Central memory CD8-positive, alpha-beta T cell (primary cell): Measurements from ENCODE around the gene SHROOM3.

Source experiments
- ATAC-seq: fragments of 150-1000 bp; cut with Tn5 transposase; replicated peaks from 2 replicates; pipeline ENCODE4 v1.10.0; 2022; ENCODE audit warnings: mild to moderate bottlenecking, moderate FRiP score, moderate number of reproducible peaks; ENCODE audit not compliant: poor library complexity, severe bottlenecking; ENCODE audit errors: extremely low read depth
- DNase-seq, 2 donors: peaks; one replicate each; pipeline ENCODE4 v3.0.0; 2021; ENCODE audit warnings: low spot score in 2 of 2
- H3K27ac Mint-ChIP-seq: one replicate; pipeline ENCODE4 v1.8.0; 2022; ENCODE audit warnings: low read depth, mild to moderate bottlenecking, moderate library complexity, mixed read lengths
- H3K27me3 Mint-ChIP-seq: one replicate; pipeline ENCODE4 v1.8.0; 2022; ENCODE audit warnings: mixed read lengths
- H3K36me3 Mint-ChIP-seq: one replicate; pipeline ENCODE4 v1.8.0; 2022; ENCODE audit warnings: mild to moderate bottlenecking, moderate library complexity, mixed read lengths; ENCODE audit not compliant: insufficient read depth
- H3K4me1 Mint-ChIP-seq: one replicate; pipeline ENCODE4 v1.8.0; 2022; ENCODE audit warnings: mixed read lengths
- H3K4me3 Mint-ChIP-seq: one replicate; pipeline ENCODE4 v1.8.0; 2022; ENCODE audit warnings: mild to moderate bottlenecking, moderate library complexity, mixed read lengths
- H3K9me3 Mint-ChIP-seq: one replicate; pipeline ENCODE4 v1.8.0; 2022; ENCODE audit warnings: mixed read lengths

Gene SHROOM3

DNA sequence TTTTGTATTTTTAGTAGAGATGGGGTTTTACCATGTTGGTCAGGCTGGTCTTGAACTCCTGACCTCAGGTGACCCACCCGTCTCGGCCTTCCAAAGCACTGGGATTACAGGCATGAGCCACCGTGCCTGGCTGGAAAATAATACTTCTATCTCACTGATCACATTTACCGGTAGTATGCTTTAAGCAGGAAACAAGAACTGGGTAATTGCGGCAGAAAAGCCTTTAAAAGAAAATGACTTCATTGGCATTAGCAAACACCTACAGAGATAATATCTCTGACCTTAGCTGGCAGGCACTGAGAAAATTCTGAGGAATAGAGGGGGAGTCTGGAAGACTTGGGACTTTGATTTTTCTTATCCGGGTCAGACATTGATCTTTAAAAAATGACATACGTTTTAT, 78.5 kb downstream of the SHROOM3 start:
- H3K4me3 Mint-ChIP-seq = no peak overlapping the region

DNA sequence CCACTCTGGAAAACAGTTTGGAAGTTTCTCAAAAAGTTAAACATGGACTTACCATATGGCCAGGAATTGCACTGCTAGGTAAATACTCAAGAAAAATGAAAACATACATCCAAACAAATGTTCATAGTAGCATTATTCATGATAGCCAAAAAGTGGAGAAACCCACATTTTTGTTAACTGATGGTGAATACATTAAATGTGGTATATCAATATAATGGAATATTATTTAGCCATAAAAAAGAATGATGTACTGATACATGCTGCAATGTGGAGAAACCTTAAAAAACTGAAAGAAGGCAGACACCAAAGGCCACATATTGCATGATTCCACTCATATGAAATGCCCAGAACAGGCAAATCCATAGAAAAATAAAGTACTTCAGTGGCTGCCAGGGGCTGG, 79.1 kb downstream of the SHROOM3 start:
- ATAC-seq (no peak), DNase-seq (no peak)

More for the DNA sequence above, 78.5 kb downstream of the SHROOM3 start:
- Mint-ChIP-seq H3K36me3 (no peaks in the 10 kb centered on the region), H3K9me3 (no peaks in the 10 kb centered on the region), H3K4me1 (no peaks in the 10 kb centered on the region), H3K27ac (no peak overlapping the region), H3K27me3 (peaks cover 21% of the 10 kb centered on the region)
- no peak for DNase-seq
- ATAC-seq = no peak

DNA sequence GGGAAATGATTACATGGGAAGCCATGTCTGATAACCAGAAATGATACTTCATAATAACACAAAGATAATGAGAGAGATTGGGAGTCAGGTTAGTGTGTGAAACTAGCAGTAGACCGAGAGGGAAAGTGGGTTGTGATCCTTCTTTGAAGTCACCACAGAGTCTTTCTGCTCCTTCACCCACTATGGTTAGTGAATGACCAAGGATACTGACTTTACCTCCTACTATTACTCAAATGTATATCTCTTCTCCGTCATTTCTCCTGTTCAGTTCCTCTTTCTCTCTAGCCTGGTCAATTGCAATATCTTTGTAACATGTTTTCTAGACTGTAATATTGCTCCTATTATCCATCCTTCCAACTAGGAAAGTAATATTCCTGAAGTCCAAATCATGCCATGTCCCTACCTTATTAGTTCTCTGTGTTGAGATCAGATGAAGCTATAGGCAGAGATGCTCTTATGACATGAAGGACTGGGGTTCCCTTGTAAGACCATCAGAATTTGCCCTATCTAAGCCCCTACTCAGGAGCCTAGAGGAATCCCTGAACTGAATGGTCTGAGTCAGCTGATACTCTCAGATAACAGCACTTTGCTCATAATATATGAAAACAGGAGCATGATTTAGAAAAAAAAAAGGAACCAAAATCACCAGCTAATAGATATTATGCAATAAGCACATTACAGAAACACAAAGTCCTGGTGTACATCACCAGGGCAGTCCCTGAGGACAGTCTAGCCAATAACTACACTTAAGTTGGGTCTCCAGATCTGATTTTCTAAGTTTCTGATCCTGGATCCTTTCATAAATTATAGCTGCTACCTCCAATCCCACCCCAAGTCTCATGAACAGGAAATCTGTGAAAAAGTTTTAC, 81.2 kb downstream of the SHROOM3 start:
- ATAC-seq = no peak
- H3K9me3 Mint-ChIP-seq = no peaks in the 10 kb centered on the region

More for the DNA sequence above, 79.1 kb downstream of the SHROOM3 start:
- Mint-ChIP-seq H3K27ac (no peak overlapping the region), H3K4me1 (no peaks in the 10 kb centered on the region), H3K36me3 (no peaks in the 10 kb centered on the region), H3K9me3 (no peaks in the 10 kb centered on the region), H3K27me3 (peaks cover 21% of the 10 kb centered on the region), H3K4me3 (no peak overlapping the region)

DNA sequence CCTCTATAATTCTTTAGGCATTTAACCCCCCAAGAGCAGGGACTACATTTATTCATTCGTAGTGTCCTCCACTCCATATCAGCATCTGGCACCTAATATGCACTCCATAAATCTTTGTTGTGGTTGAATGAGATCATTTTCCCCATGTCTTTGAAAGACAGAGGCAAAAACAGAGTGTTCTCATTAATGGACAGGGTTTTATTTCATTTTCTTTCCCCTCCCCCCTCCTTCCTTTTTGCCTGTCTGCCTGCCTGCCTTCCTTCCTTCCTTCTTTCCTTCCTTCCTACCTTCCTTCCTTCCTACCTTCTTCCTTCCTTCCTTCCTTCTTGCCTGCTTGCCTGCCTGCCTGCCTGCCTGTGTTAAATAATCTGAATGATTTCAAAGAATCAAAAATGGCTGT, 83.2 kb downstream of the SHROOM3 start:
- H3K36me3 Mint-ChIP-seq = no peaks in the 10 kb centered on the region
- no peaks in the 10 kb centered on the region for H3K4me1 Mint-ChIP-seq
- no peak for ATAC-seq
- H3K9me3 Mint-ChIP-seq = no peaks in the 10 kb centered on the region
- DNase-seq = no peak
- H3K27me3 Mint-ChIP-seq = peaks cover 5% of the 10 kb centered on the region
- no peak overlapping the region for H3K4me3 Mint-ChIP-seq
- H3K27ac Mint-ChIP-seq = no peak overlapping the region

More for the DNA sequence above, 81.2 kb downstream of the SHROOM3 start:
- Mint-ChIP-seq H3K4me3 (no peak overlapping the region), H3K27me3 (peaks cover 21% of the 10 kb centered on the region), H3K4me1 (no peaks in the 10 kb centered on the region), H3K27ac (no peak overlapping the region), H3K36me3 (no peaks in the 10 kb centered on the region)
- DNase-seq = no peak

DNA sequence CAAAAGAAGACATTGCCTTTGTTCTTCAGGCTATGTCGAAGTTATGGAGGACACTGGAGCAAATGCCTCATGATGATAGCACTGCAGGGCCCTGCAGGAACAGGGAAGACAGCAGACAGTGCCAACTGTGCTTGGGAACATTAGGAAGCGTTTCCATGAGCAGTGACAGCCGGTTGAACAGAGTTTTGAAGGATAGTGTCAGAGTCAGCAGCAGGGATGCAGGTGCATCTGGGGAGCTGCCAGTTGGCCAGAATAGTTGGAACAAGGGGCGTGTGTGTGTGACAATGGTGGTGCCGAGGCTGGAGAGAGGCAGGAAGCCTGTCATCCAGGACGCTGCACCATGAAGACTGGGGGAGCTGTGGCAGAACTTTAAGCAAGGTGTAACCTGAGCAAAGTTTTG, 88.6 kb downstream of the SHROOM3 start:
- Mint-ChIP-seq H3K27me3 (peaks cover 41% of the 10 kb centered on the region), H3K4me3 (no peak overlapping the region), H3K9me3 (no peaks in the 10 kb centered on the region), H3K4me1 (no peaks in the 10 kb centered on the region), H3K27ac (no peak overlapping the region), H3K36me3 (no peaks in the 10 kb centered on the region)
- ATAC-seq (no peak), DNase-seq (no peak)

DNA sequence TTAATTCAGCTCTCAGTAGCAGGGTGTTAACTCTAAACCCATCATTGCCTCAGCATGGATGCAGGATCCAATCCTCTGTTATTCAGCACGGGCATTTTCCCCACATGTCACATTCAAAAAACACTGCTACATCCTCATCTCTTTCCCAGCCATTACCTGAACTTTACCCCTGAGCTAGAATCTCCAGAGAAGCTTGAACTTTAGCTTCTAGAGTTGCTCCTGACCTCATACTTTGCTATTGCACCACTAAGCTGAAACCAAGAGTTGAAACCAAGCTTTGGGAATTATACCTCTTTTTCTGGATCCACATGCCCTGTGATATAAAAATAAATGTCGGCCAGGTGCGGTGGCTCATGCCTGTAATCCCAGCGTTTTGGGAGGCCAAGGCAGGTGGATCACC, 90.7 kb downstream of the SHROOM3 start:
- no peak for DNase-seq
- Mint-ChIP-seq H3K9me3 (no peaks in the 10 kb centered on the region), H3K27me3 (peaks cover 61% of the 10 kb centered on the region), H3K4me1 (no peaks in the 10 kb centered on the region), H3K36me3 (no peaks in the 10 kb centered on the region), H3K27ac (no peak overlapping the region), H3K4me3 (no peak overlapping the region)
- no peak for ATAC-seq

DNA sequence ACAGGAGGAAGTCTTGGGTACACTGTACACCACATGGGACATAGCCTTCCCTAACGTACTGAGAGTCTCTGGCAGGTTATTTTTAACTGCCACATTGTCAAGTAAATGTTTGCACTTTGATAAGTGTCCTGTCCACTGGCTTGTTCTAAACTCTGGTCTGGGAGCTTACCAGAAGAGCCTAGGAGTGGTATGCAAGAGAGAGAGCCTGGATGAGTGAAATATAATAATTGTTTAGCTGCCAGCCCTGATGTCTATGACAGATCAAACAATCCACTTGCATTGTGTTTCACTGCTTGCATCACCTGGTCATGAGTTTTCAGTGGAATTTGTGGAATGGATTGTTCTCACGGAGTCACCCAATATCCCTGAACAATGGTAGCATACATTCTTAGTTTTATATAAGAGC, 91.6 kb downstream of the SHROOM3 start:
- DNase-seq (no peak), ATAC-seq (no peak)
- Mint-ChIP-seq H3K27ac (no peak overlapping the region), H3K4me1 (no peaks in the 10 kb centered on the region), H3K27me3 (peaks cover 65% of the 10 kb centered on the region), H3K36me3 (no peaks in the 10 kb centered on the region), H3K9me3 (no peaks in the 10 kb centered on the region), H3K4me3 (no peak overlapping the region)

DNA sequence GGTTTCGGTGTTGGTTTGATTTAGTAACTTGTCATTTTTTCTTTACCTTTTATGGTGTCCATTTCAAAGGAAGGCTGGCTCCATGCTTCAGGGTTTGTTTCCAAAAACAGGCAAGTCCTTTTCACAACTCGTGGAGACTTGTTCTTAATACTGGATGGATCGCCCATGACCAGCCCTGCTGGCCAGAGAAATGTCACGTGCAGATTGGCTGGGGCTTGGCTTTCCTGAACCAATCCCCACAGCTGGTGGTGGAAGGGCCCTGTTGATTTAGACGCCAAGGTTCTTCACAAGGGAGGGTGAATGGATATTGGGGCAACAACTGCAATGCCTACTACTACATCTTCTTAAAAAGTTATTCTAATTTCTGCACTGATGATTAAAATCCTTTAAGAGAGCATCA, 92.6 kb downstream of the SHROOM3 start:
- DNase-seq = no peak
- Mint-ChIP-seq H3K9me3 (no peaks in the 10 kb centered on the region), H3K27me3 (peaks cover 75% of the 10 kb centered on the region), H3K4me1 (no peaks in the 10 kb centered on the region), H3K27ac (no peak overlapping the region), H3K36me3 (no peaks in the 10 kb centered on the region), H3K4me3 (no peak overlapping the region)
- ATAC-seq = no peak

DNA sequence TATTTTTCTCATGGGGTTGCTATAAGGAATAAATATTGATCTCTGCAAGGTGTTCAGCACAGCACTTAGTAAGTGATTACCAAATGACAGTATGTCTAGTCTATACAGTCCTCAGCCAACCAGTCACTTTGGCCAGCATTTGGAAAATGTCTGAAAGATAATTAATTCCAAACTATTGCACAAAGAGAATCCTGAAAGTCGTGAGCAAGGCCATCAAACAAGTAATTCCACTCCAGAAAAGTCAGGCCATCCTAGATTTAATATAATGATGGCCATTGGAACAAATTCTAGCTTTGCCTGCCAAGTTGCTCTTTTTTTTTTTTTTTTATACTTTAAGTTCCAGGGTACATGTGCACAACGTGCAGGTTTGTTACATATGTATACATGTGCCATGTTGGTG, 96.6 kb downstream of the SHROOM3 start:
- ATAC-seq (no peak), DNase-seq (no peak)
- Mint-ChIP-seq H3K4me3 (no peak overlapping the region), H3K27me3 (peaks cover 53% of the 10 kb centered on the region), H3K4me1 (no peaks in the 10 kb centered on the region), H3K27ac (no peak overlapping the region), H3K36me3 (no peaks in the 10 kb centered on the region), H3K9me3 (no peaks in the 10 kb centered on the region)

DNA sequence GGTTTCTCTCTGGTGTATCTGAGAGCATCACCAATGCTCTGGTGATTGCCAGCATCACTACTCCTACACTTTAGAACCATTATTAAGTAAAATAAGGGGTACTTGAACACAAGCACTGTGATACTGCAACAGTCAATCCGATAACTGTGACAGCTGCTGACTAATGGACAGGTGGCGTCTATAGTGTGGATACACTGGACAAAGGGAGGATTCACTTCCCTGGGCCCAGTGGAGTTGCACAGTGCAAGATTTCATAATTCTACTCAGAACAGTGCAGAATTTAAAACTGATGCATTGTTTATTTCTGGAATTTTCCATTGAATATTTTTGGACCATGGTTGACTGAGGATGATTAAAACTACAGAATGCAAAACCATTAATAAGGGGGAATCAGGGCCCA, 97.8 kb downstream of the SHROOM3 start:
- no peaks in the 10 kb centered on the region for H3K36me3 Mint-ChIP-seq
- H3K27me3 Mint-ChIP-seq = peaks cover 45% of the 10 kb centered on the region
- no peaks in the 10 kb centered on the region for H3K9me3 Mint-ChIP-seq
- no peak overlapping the region for H3K4me3 Mint-ChIP-seq
- no peaks in the 10 kb centered on the region for H3K4me1 Mint-ChIP-seq
- no peak overlapping the region for H3K27ac Mint-ChIP-seq
- DNase-seq (no peak), ATAC-seq (no peak)

DNA sequence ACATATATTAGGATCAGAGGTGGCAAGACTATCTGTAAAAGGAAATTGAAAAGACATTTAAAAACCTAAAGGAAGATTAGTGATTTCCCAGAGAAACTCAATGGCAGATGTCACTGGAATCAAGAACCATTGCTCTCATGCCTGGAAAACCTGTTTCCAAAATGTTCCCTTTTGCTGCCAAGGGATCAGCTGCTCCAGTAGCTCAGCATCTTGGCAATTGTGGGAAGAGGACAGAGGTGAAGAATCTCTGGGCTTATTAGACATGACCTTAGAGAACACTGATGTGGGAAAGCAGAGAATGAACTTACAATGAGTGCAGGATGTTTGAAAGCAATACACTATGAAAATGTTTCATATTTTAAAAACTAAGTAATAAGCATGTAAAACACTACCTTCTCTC, 98.3 kb downstream of the SHROOM3 start:
- Mint-ChIP-seq H3K4me3 (no peak overlapping the region), H3K27me3 (peaks cover 40% of the 10 kb centered on the region), H3K36me3 (no peaks in the 10 kb centered on the region), H3K4me1 (no peaks in the 10 kb centered on the region), H3K9me3 (no peaks in the 10 kb centered on the region), H3K27ac (no peak overlapping the region)
- DNase-seq (no peak), ATAC-seq (no peak)

DNA sequence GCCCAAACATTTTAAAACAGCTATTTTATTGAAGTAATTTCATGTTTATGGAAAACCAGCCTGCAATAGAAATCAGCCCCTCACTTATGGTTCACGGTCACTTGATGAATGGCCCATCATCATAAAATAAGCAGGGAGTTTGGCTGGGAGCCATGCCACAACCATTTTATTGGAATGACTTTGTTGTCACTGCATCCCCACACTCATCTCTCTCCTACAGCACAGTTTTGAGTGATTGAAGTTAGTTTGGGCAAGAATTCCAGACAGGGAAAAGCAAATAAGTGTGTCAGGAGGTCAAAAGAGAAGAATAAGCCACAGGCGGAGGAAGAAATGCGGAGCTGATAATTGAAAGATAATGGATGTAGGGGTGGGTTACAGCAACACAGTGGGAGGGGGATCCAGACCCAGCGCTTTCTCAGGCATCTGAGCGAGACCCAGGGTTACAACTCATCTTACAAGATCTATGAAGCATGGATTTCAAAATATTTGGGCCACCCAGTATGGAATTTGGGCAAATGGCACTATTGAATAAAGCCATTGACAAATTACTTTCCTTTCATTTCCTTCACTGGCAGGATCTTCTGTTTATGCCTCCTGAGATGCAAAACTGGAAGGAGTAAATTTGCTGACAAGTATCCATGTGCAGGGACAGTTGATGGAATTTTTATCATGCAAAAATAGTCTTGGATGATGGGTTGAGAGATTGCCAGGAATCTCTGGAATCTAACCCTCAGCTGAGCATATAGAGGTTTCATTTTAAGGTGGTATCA, 100.8 kb downstream of the SHROOM3 start:
- Mint-ChIP-seq H3K27me3 (peaks cover 17% of the 10 kb centered on the region), H3K27ac (no peak overlapping the region), H3K4me3 (no peak overlapping the region), H3K9me3 (no peaks in the 10 kb centered on the region), H3K4me1 (no peaks in the 10 kb centered on the region), H3K36me3 (no peaks in the 10 kb centered on the region)
- no peak for DNase-seq
- ATAC-seq = no peak

DNA sequence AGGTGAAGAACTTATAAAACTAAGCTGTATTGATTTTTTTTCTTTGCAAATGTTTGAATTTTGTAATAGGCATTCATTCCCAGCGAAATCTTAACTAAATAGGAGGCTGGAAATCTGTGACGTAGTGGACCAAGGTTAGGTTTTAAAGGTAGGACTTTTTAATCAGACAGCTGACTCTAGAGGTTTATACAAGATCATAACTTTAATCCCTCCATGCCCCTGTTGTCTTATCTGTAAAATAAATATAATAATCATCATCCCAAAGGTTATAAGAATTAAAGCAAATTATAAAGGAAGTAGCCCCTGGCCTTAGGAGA, 101.3 kb downstream of the SHROOM3 start:
- ATAC-seq (no peak), DNase-seq (no peak)
- Mint-ChIP-seq H3K27me3 (peaks cover 16% of the 10 kb centered on the region), H3K27ac (no peak overlapping the region), H3K4me3 (no peak overlapping the region), H3K4me1 (no peaks in the 10 kb centered on the region), H3K9me3 (no peaks in the 10 kb centered on the region), H3K36me3 (no peaks in the 10 kb centered on the region)
